ENCODE data around the gene LRRC3B.

Gene LRRC3B

DNA sequence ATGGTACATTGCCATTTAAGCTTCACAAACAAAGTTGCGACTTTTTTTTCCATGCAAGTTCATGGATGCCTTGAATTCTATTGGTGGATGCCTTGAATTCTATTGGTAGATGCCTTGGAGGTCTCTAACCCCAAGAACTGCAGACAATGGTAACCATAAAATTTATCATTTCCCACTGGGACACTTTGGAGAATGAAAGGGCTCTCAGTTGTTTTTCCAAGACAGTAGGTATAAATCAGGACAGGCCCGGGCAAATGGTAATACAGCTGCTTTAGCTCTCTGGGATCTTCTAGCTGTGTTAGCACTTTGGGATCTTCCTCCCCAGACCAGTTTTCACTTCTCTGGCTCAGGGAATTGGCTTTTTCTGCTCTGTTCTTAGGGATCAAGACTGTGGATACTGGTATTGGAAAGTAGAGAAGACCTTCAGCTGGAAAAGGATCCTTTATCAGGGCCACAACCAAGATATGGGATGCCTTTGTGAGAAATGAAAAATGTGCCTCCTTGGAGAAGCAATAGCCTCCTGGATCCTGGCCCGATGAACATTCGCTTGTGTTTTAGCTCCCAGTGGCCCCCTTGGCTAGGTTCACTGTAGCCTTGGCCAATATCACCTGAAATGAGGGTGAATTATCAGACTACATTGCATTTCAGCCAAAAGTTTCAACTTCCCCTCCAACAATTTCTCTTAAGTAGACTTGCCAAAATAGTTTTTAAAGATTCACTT lies 8.3 kb downstream of the LRRC3B start:
- DNase-seq (ENCODE audit: low read depth in 2 of 2) = no peak

DNA sequence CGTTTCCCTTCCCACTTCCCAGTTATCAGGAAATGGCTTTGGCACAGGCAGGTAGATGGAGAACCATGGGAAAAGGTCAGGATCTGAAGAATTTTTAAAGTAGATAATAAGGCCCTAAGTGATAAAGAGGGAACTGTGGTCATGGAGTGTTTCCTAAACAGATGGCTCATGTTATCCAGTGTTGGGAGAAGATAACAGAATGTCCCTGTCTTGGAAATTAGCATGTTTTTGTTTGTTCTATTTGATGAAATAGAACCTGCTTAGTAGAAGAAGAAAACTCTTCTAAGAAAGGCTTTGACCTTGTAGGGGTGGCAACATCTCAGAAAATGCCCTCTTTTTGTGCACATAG lies 8.8 kb downstream of the LRRC3B start:
- no peak for DNase-seq (ENCODE audit: low read depth in 2 of 2)

DNA sequence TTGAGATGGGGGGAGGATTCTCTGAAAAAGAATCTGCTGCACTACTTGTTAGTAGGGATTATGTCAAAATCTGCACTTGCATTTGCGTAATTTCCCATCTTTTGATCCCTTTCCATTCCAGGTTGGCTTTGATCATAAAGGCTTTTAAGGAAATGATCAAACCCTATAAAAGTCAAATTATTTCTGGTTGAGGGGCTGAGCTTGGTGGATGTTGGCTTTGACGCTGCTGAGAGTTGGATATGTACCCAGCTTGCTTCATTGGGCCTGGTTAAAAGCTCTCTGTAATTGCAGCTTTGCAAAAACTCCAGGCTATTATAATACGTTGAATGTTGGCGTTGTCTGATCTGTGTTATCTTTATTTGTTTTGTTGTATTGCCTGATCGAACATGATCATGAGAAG lies 12.0 kb downstream of the LRRC3B start:
- no peak for DNase-seq (ENCODE audit: low read depth in 2 of 2)

DNA sequence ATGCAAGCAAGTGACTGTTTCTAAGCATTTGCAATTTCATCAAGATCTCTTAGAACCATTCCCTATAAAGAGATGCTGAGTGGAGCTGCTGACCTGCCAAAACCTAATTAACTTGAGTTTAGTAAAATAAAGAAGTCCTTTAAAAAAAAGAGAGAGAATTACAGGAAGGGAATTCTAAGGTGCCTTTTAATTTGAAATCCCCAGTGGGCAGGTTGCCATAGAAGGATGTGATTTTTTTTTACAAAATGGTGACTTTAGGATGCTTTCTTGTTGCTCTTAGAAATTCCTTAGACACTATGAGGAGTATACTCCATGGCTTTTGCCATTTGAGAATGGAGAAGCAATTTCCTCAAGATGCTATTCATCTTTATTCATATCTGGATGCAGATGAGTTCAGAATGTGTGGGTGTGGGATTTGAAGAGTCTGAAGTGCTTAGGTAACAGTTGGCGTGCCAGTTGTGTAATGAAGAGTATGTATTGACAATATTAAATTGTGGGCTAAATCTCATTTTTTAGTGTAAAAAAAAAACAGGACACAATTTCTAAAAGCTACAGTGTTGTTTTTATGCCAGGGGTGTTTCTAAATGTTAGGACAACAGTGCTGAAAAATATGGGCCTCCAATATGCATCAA lies 13.6 kb downstream of the LRRC3B start:
- no peak for DNase-seq (ENCODE audit: low read depth in 2 of 2)

DNA sequence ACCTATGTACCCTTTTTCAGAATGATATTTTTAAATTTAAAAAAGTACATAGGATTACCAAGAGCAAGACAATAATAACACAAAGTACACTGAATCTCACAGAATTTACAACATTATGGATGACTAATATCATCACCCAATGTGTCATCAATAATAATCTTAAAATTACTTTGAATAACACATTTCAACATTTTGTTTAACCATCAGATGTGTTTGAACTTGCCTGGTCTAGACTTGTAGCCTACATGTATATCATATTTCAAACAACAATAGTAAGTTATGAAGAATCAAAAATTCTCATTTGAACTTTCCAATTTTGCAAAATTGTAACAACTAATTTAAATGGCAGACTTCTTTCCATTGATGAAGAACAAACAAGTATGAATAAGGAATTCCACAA lies 15.1 kb downstream of the LRRC3B start:
- no peak for DNase-seq (ENCODE audit: low read depth in 2 of 2)

DNA sequence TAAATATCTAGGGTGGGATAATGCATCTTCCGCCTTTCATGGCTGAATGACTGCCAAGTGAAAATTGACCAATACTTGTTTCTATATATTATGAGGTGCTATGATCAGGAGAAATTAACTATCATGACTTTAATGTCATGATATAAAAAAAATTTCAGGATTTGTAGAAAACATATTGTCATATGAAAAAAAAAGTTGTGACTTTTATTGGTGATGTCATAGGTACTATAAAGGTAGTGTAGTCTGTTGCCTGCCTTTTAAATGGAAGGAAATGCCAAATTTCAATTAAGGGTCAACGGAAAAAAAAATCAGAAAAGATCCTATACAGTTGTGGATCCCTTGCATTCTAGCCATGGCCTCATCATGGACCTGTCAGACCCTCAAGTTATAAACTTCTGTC lies 15.5 kb downstream of the LRRC3B start:
- DNase-seq (ENCODE audit: low read depth in 2 of 2) = no peak

DNA sequence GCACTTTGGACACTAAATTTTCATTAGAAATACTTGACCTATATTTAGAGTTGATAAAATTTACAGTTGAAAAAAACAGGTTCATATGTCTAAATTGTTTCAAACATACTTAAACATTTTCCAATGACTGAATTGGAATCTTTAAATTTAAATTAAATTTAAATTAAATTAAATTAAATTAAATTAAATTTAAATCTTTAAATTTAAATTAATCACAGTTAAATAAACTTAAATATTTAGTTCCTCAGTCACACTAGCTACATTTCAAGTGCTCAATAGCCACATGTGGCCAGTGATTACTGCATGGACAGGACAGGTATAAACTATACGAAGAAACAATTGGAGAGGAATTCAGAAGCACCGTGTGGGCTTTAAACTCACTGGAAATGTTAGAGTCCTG lies 16.8 kb downstream of the LRRC3B start:
- DNase-seq (ENCODE audit: low read depth in 2 of 2) = no peak

DNA sequence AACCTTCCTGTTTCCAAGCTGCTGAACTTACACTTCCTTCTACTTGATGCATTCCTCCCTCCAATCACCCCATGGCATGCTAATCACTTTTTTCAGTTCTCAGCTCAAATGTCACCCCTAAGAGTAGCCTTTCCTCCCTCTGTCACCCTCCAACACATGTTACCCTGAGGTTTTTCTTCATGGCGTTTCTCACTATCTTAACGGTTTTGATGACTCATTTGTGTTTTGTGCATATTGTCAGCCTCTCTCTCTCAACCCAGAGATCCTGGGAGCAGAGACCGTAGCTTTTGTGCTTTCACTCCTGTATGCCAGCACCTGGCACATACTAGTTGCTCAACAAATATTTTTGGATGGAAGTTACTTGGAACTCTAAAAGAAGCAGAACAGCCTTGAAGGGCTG lies 24.5 kb downstream of the LRRC3B start:
- no peak for DNase-seq (ENCODE audit: low read depth in 2 of 2)

DNA sequence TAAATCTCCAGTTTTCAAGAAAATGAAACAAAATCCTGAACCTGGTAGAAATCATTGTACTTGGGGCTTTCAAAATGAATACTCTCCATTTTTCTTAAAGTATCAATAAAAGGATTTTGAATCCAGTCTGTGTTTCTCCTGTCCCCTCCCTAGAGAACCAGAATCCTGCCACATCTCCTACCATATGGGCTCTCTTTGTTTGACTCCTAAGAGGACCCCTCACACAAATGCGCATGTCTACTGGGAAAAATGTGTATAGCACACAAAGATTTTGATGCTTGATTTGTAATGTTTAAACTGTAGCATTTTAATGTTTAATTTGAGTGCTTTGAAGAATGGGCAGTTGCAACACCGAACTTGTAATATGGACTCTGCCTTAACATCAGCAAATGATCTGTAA lies 25.9 kb downstream of the LRRC3B start:
- DNase-seq (ENCODE audit: low read depth in 2 of 2) = no peak

DNA sequence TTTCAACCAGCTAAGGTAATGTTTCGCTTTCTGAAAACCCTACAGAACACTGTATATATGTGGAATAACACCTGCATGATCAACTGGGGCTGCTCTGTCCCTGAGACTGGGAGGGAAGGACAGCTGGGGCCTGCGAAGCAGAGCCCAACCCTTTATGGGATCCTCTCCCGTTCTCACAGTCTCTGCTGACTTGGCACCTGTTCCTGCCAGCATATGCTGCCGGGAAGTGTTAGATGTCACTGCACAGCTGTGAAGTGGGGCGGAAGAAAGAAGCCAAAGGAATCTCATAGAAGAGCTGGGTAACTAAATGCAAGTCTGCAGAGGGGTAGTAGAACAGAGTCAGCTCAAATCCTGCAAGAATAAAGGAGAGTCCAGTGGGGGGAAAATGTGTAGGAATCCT lies 29.6 kb downstream of the LRRC3B start:
- no peak for DNase-seq (ENCODE audit: low read depth in 2 of 2)

DNA sequence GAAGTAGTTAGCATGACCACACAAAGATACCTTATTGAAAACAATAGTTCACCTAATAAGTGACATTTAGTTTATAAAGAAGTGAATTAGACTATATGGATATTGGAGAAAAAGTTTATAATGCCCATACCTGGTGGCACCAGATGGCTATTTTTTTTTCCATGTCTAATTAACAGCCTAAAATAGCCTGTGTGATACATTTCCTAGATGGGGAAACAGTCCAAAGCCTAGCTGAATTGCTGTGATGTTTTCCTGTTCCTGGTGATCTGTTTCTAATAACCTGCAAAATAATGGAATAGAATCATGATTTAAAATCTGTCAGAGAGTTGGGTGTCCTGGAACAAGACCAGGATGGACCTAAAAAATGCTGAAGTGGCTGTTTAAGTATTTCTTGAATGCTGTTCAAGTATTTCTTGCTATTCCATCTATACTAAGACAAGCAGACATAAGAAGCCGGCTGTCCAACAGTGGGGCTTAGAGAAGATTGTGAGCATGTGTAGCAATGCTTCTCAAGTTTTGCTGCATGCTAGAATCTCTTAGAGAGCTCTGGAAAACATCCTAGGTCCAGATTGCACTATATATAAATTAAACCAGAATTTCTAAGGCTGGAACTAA lies 31.3 kb downstream of the LRRC3B start:
- DNase-seq (ENCODE audit: low read depth in 2 of 2) = no peak

DNA sequence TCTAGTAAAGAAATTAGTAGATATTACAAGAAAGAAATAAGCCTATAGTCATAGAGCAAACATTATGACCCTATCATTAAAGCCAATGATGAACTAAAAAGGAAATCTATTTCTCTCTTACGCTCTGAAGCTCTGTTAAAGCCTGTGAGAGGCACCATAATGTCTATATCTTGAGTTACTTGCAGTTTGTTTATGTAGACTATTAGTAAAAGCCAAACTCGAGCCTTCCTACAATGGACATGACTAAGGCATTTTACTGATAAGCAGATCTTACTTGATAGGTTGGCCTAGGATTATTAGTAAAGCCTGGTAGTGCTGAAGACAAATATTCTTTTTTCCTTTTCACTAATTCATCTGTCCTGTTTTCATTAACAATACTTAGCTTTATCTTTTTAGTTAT lies 32.7 kb downstream of the LRRC3B start:
- no peak for DNase-seq (ENCODE audit: low read depth in 2 of 2)

DNA sequence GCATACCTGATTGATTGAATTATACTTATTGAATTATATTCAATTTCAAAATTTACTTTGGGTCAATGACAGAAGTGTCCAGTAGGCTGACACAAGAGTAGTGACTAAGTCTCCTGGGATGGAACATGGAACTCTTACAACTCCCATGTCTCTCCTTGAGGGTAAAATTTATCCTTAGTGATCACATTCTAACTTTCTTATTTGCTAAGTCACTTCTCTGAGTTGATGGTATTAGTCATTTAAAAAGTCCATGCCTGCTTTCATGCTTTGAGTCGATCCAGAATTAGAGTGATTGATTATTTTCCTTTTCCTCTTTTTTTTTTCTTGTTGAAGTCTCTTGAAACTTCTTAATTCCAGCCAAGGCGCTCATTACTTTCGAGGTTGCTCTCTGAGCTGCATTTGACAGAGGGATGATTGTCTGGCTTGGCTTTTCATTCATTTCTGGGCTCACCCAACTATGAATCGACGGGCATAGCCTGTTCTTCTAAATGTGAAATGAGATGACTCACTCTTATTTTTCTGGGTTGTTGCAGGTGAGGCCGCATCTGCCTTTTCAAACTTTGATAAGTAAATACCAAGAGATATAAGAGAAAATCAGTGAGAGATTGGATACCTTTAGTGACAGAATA lies 34.9 kb downstream of the LRRC3B start:
- DNase-seq (ENCODE audit: low read depth in 2 of 2) = no peak

DNA sequence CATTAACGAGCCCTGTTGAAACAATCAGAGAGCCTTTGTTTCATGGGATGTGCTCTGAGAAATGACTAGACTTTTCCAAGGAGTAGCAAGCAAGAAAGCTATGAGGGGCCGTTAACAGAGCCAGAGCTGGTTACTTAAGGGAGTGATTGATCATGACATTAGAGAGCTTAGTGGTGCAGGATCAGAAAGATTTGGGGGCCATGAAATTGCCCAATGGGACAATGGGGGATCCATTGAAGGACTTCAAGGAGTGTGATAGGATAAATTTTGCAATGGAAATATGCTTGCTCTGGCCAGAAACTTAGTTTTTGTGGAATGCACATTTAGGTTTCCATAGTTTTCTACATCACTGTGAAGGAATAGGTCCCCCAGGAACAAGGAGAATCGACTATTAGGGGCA lies 45.6 kb downstream of the LRRC3B start:
- no peak for DNase-seq (ENCODE audit: low read depth in 2 of 2)

DNA sequence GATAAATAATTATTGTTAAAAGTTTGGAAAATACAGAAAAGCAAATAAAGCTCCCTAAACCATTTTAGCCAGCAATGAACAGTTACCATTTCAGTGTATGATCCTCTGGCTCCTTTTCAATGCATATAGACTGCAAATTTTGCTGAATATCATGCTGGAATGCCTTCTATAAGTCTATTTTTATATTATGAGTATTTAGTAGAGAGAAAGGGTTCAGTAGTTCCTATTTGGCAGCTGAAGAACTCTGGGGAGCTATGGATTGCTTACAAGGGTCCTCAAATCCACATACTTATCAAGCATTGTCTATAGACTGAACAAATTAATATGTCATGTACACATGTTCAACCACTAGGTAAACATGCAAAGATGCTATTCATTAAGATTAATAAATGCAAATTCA lies 46.1 kb downstream of the LRRC3B start:
- DNase-seq (ENCODE audit: low read depth in 2 of 2) = no peak

DNA sequence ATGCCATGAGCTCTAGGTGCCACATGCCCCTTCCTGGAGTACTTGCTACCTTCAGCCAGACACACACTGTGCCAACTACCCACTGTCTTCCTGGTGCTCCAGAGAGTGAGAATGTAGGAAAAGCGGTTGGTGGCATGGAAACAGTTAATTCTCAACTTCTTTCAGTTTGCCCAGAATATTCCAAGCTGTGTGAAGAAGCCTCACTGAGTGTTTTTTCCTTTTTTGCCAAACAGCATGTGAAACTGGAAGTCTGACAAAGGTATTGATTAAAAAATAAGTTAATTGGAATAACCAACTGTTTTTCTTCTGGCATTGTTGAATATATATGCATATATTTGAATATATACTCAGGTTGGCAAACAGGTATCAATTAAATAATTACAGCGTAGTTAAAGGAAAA lies 52.8 kb downstream of the LRRC3B start:
- no peak for DNase-seq (ENCODE audit: low read depth in 2 of 2)

DNA sequence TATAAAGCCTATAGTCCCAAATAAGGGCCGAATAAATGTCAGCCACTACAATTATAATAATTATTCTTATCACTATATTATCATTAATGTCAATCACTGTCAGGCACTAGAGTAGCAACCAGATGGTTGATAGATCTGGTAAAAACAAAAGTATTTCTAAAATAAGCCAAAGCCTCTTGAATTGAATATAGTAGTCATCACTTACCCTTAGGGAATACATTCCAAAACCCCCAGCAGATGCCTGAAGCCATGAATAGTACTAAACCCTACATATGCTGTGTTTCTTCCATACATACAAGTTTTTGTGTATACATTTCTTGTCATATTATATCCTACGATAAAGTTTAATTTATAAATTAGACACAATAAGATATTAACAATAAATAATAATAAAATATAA lies 59.1 kb downstream of the LRRC3B start:
- DNase-seq (ENCODE audit: low read depth in 2 of 2) = no peak

DNA sequence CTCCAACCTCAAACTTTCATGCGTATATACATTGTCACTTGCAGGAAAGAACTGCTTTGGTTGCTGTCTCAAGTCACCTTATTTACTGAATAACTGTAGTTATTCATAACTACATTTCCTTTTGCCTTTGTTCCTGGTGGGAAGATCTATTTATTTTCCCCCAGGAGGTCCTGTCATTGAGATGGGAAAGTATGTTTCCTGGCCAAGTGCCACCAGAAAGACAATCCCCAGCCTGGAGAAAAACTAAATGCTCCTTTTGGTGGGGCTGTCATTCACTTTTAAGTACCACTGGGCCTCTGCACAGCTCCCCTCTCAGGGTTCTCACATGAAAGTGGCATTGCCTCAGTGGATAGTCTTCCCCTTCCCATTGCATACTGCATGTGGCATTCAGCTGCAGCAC lies 59.8 kb downstream of the LRRC3B start:
- no peak for DNase-seq (ENCODE audit: low read depth in 2 of 2)

DNA sequence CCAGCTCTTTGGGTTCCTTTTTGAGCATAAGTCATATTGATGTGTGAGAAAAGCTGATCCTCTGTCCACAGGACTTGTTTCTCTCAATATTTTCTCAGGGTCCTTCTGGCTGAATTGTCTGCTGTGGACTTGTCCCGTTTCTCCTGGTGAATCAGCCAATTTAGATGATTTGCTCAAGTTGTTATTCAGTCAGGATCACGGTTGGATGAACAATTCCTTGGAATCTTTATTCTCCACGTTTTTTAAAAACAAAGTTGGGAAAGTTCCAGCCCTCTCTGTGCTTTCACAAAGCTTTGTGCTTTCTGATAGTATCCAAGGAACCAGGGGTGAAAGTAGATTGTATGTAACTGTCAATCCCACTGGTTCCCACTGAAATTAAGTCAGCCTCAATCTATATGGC lies 61.3 kb downstream of the LRRC3B start:
- no peak for DNase-seq (ENCODE audit: low read depth in 2 of 2)

DNA sequence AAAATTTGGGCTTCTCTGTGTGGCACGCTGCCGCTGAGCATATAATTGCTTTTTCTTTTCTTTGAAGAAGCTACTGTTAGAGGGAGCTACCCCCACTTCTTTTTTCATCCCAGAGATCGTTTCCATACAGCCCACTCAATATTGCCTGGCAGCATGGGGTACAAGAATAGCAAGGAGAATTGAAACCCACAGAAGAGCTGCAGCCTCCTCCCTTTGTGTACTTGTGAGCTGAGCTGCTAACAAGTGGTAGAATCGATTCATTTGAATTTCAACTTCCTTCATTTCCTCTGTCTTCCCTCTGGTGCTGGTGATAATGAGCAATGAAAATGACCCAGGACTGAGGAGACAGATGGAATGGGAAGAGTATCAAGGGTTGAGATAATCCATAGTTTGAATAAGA lies 64.9 kb downstream of the LRRC3B start:
- no peak for DNase-seq (ENCODE audit: low read depth in 2 of 2)

DNA sequence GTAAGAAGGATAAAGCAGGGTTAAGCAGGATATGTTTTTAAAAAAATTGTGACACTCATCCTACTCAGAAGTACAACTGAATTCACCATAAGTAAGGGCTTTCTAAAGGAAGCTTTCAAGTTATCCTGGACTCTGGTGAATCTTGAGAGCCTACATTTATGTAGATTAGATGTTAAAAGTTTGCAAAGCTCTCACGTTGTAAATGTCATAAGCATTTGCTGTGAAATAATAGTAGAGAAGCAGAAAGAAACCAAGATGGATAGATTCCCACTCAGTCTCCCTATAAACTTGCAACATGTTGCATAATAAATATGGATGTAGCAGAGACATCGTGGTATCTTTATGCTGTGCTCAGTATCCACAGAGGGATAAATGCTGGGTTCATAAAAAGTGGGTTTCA lies 77.0 kb downstream of the LRRC3B start:
- no peak for DNase-seq (ENCODE audit: low read depth in 2 of 2)

DNA sequence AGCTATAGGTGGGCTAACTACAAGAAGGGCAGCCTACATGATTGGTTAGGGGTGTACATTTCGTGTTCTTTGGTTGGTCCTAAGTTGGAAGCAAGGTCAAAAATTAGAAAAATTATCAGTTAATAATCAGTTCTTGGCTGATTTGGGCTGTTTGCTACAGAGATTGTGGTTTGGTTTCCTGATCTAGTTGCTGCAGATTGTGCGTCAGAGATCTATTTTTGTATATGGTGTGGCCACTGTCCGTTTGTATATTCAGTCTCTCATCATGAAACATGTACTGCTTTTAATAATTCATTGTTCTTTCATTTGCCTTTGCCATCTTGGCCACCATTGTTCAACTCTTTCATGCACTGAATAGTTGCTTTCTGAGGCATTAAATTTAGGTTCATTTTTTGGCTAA lies 80.9 kb downstream of the LRRC3B start:
- no peak for DNase-seq (ENCODE audit: low read depth in 2 of 2)

DNA sequence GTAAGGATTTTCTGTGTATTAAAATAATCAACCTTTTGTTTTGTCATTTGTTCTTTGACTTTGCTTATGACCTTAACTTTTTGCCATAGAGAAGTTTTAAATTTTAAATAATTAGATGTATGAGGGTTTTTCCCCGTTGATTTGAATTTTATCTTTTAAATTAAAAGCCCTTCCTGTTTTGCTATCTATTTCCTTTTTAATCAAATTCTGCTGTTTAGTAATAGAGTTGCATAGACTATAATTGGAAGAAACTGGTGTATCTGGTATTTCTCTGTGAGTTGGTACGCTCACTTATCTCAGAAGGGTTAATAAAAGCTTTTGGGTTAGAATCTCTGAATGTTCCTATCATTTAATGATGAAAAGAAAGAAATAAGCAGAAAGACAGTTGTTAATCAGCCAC lies 82.2 kb downstream of the LRRC3B start:
- no peak for DNase-seq (ENCODE audit: low read depth in 2 of 2)
